HepG2 (cell line): ENCODE data around the gene PSD. TPM values are rescaled to one million over a fixed set of nuclear protein-coding genes. Genes with fewer than 3 reads are reported as not detected.
A peak's percentile ranks its signal among the peaks of the same experiment; 100 is the strongest.

Experiments used
- ARID2 ChIP-seq: sonication (generic); formaldehyde crosslinking; IDR thresholded peaks from 2 replicates; pipeline ENCODE4 v1.8.1; 2022; ENCODE audit warnings: mild to moderate bottlenecking, missing genetic modification reagents, borderline replicate concordance
- FOXK2 ChIP-seq: fragments of 450-650 bp; IDR thresholded peaks from 2 replicates; pipeline ENCODE4 v1.6.1; 2016
- MTF1 ChIP-seq: sonication (generic); formaldehyde crosslinking; IDR thresholded peaks from 2 replicates; pipeline ENCODE4 v1.5.0; 2020; ENCODE audit warnings: missing genetic modification reagents
- NFYB ChIP-seq: sonication (generic); formaldehyde crosslinking; IDR thresholded peaks from 2 replicates; pipeline ENCODE4 v1.4.0; 2020; ENCODE audit warnings: missing genetic modification reagents
- SNAPC2 ChIP-seq: sonication (generic); formaldehyde crosslinking; IDR thresholded peaks from 2 replicates; pipeline ENCODE4 v1.8.1; 2022; ENCODE audit warnings: mild to moderate bottlenecking, missing genetic modification reagents
- SRSF9 ChIP-seq: fragments of 200-400 bp; formaldehyde crosslinking; IDR thresholded peaks from 2 replicates; pipeline ENCODE4 v1.6.1; 2018; ENCODE audit warnings: borderline replicate concordance, mild to moderate bottlenecking, low read depth, low read length; ENCODE audit not compliant: insufficient read depth, poor library complexity, severe bottlenecking
- ZNF251 ChIP-seq: sonication (generic); formaldehyde crosslinking; IDR thresholded peaks from 2 replicates; pipeline ENCODE4 v1.9.0; 2021; ENCODE audit warnings: mild to moderate bottlenecking, missing genetic modification reagents
- ZNF296 ChIP-seq: sonication (generic); formaldehyde crosslinking; conservative IDR thresholded peaks from 2 replicates; pipeline ENCODE4 v1.5.0; 2020; ENCODE audit warnings: mild to moderate bottlenecking, missing genetic modification reagents
- ZNF34 ChIP-seq: sonication (generic); formaldehyde crosslinking; IDR thresholded peaks from 2 replicates; pipeline ENCODE4 v1.4.0; 2020; ENCODE audit warnings: mild to moderate bottlenecking, missing genetic modification reagents, borderline replicate concordance
- ZNF496 ChIP-seq: sonication (generic); formaldehyde crosslinking; IDR thresholded peaks from 2 replicates; pipeline ENCODE4 v1.8.1; 2023; ENCODE audit warnings: mild to moderate bottlenecking, moderate library complexity, missing genetic modification reagents; ENCODE audit not compliant: insufficient replicate concordance
- ZNF652 ChIP-seq: IDR thresholded peaks from 2 replicates; pipeline ENCODE4 v1.6.1; 2016; ENCODE audit warnings: low read depth, borderline replicate concordance
- ZNF7 ChIP-seq: IDR thresholded peaks from 2 replicates; pipeline ENCODE4 v1.6.1; 2016; ENCODE audit warnings: missing biosample characterization, missing genetic modification reagents
- ZNF782 ChIP-seq: sonication (generic); formaldehyde crosslinking; IDR thresholded peaks from 2 replicates; pipeline ENCODE4 v1.4.0; 2020; ENCODE audit warnings: missing genetic modification reagents, mild to moderate bottlenecking, borderline replicate concordance
- ZNF841 ChIP-seq: sonication (generic); formaldehyde crosslinking; IDR thresholded peaks from 2 replicates; pipeline ENCODE4 v1.8.1; 2023; ENCODE audit warnings: missing genetic modification reagents, borderline replicate concordance
- polyA plus RNA-seq, 8 experiments: library from polyadenylated mRNA; depleted of rRNA in 3 of 8; stranded (reverse) in 7 of 8; unstranded in 1 of 8; fragments of >200 nt; fragmentation: Illumina TruSeq in 4 of 8; extraction: Trizol in 4 of 8; gene quantifications; 2 replicates each; pipeline versions ENCODE4 v1.2.1 to v1.2.3, GENCODE V29; 2011 to 2016; ENCODE audit warnings: low read depth in 4 of 8, missing spikeins in 1 of 8, mixed read lengths in 1 of 8; ENCODE audit not compliant: insufficient read depth in 1 of 8
- total RNA-seq, 5 experiments: library from RNA; depleted of rRNA; stranded (reverse); fragments of >200 nt; fragmentation: Illumina TruSeq; extraction: Trizol; gene quantifications; 2 replicates each; pipeline ENCODE4 v1.2.3, GENCODE V29; 2016; ENCODE audit warnings: low read depth in 1 of 5
- TF ChIP-seq, protein P1 (sequence below): IDR thresholded peaks from 2 replicates; pipeline ENCODE4 v1.6.1; 2016; ENCODE audit warnings: mild to moderate bottlenecking
- TF ChIP-seq, protein P2 (sequence below): sonication (generic); formaldehyde crosslinking; conservative IDR thresholded peaks from 2 replicates; pipeline ENCODE4 v1.4.0; 2020; ENCODE audit warnings: missing genetic modification reagents
- TF ChIP-seq, protein P3 (sequence below): sonication (generic); formaldehyde crosslinking; IDR thresholded peaks from 2 replicates; pipeline ENCODE4 v1.8.1; 2022; ENCODE audit warnings: mild to moderate bottlenecking, missing genetic modification reagents
- TF ChIP-seq, protein P4 (sequence below): sonication (generic); formaldehyde crosslinking; IDR thresholded peaks from 2 replicates; pipeline ENCODE4 v1.9.0; 2022; ENCODE audit warnings: missing genetic modification reagents, mild to moderate bottlenecking, borderline replicate concordance
- TF ChIP-seq, protein P5 (sequence below): sonication (generic); formaldehyde crosslinking; IDR thresholded peaks from 2 replicates; pipeline ENCODE4 v1.4.0; 2020; ENCODE audit warnings: missing genetic modification reagents
- TF ChIP-seq, protein P6 (sequence below): IDR thresholded peaks from 2 replicates; pipeline ENCODE4 v1.6.1; 2016; ENCODE audit warnings: missing compliant biosample characterization, missing genetic modification reagents, borderline replicate concordance

Gene PSD
- total and polyA plus RNA-seq, 2 of the 13 experiments (the other 11 are each of a cell fraction or from before 2014, with no cell fraction given), result 0.35 to 0.58 TPM

DNA sequence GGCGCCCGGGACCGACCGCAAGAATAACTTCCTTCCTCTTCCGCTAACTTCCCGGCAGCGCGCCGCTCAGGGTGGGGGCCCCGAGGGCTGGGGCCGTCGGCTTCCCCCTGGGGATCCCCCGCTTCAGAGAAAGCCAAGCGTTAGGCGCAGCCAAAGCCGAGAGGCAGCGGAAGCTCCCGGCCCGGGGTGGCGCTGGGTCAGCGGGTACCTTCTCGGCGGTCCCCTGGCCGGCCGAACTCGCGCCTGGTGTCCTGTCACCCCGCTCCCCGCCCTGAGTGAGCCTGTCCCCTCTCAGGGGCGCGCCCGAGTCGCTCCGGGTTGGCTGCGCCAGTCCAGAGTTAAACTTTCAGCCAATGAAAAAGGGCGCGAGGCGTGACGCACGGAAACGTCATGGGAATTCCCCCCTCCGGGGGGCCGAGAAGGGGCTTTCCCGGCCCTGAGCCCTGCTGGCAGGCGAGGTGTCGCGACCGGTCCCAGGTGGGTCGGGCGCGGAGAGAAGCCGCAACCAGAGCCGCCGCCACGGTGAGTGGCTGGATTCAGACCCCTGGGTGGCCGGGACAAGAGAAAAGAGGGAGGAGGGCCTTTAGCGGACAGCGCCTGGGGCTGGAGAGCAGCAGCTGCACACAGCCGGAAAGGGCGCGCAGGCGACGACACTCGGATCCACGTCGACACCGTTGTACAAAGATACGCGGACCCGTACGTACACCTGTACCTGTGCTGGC is 24.3 kb downstream of the PSD start (continued):
- TF ChIP-seq, protein P1, sequence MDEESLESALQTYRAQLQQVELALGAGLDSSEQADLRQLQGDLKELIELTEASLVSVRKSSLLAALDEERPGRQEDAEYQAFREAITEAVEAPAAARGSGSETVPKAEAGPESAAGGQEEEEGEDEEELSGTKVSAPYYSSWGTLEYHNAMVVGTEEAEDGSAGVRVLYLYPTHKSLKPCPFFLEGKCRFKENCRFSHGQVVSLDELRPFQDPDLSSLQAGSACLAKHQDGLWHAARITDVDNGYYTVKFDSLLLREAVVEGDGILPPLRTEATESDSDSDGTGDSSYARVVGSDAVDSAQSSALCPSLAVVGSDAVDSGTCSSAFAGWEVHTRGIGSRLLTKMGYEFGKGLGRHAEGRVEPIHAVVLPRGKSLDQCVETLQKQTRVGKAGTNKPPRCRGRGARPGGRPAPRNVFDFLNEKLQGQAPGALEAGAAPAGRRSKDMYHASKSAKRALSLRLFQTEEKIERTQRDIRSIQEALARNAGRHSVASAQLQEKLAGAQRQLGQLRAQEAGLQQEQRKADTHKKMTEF (CRISPR knock-in tag), result peak; percentile 88; the same call in 1 of the 2 replicates
- TF ChIP-seq ZNF296 (CRISPR knock-in tag), result peak; percentile 7; the same call in 1 of the 2 replicates
- TF ChIP-seq MTF1, result 0 out of 2 replicates have a peak, but pooled peaks have one; percentile 10
- TF ChIP-seq ZNF7, result no peak
- TF ChIP-seq, protein P2, sequence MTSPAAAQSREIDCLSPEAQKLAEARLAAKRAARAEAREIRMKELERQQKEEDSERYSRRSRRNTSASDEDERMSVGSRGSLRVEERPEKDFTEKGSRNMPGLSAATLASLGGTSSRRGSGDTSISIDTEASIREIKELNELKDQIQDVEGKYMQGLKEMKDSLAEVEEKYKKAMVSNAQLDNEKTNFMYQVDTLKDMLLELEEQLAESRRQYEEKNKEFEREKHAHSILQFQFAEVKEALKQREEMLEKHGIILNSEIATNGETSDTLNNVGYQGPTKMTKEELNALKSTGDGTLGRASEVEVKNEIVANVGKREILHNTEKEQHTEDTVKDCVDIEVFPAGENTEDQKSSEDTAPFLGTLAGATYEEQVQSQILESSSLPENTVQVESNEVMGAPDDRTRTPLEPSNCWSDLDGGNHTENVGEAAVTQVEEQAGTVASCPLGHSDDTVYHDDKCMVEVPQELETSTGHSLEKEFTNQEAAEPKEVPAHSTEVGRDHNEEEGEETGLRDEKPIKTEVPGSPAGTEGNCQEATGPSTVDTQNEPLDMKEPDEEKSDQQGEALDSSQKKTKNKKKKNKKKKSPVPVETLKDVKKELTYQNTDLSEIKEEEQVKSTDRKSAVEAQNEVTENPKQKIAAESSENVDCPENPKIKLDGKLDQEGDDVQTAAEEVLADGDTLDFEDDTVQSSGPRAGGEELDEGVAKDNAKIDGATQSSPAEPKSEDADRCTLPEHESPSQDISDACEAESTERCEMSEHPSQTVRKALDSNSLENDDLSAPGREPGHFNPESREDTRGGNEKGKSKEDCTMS, result no peak
- TF ChIP-seq ARID2 (CRISPR knock-in tag), result no peak
- no peak for TF ChIP-seq ZNF251 (CRISPR knock-in tag)
- TF ChIP-seq, protein P3, sequence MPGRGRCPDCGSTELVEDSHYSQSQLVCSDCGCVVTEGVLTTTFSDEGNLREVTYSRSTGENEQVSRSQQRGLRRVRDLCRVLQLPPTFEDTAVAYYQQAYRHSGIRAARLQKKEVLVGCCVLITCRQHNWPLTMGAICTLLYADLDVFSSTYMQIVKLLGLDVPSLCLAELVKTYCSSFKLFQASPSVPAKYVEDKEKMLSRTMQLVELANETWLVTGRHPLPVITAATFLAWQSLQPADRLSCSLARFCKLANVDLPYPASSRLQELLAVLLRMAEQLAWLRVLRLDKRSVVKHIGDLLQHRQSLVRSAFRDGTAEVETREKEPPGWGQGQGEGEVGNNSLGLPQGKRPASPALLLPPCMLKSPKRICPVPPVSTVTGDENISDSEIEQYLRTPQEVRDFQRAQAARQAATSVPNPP (CRISPR knock-in tag), result peak; percentile 19; the same call in 1 of the 2 replicates
- TF ChIP-seq ZNF841 (CRISPR knock-in tag), result no peak
- TF ChIP-seq, protein P4, sequence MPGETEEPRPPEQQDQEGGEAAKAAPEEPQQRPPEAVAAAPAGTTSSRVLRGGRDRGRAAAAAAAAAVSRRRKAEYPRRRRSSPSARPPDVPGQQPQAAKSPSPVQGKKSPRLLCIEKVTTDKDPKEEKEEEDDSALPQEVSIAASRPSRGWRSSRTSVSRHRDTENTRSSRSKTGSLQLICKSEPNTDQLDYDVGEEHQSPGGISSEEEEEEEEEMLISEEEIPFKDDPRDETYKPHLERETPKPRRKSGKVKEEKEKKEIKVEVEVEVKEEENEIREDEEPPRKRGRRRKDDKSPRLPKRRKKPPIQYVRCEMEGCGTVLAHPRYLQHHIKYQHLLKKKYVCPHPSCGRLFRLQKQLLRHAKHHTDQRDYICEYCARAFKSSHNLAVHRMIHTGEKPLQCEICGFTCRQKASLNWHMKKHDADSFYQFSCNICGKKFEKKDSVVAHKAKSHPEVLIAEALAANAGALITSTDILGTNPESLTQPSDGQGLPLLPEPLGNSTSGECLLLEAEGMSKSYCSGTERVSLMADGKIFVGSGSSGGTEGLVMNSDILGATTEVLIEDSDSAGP (CRISPR knock-in tag), result peak; percentile 66; the same call in 1 of the 2 replicates
- no peak for TF ChIP-seq ZNF496 (CRISPR knock-in tag)
- TF ChIP-seq, protein P5, sequence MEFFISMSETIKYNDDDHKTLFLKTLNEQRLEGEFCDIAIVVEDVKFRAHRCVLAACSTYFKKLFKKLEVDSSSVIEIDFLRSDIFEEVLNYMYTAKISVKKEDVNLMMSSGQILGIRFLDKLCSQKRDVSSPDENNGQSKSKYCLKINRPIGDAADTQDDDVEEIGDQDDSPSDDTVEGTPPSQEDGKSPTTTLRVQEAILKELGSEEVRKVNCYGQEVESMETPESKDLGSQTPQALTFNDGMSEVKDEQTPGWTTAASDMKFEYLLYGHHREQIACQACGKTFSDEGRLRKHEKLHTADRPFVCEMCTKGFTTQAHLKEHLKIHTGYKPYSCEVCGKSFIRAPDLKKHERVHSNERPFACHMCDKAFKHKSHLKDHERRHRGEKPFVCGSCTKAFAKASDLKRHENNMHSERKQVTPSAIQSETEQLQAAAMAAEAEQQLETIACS, result peak; percentile 66
- peak; percentile 43; the same call in 1 of the 2 replicates for TF ChIP-seq ZNF782 (CRISPR knock-in tag)
- no peak for TF ChIP-seq ZNF34 (CRISPR knock-in tag)
- TF ChIP-seq SRSF9, result no peak
- no peak for TF ChIP-seq ZNF652 (CRISPR knock-in tag)
- TF ChIP-seq FOXK2, result no peak
- TF ChIP-seq, protein P6, sequence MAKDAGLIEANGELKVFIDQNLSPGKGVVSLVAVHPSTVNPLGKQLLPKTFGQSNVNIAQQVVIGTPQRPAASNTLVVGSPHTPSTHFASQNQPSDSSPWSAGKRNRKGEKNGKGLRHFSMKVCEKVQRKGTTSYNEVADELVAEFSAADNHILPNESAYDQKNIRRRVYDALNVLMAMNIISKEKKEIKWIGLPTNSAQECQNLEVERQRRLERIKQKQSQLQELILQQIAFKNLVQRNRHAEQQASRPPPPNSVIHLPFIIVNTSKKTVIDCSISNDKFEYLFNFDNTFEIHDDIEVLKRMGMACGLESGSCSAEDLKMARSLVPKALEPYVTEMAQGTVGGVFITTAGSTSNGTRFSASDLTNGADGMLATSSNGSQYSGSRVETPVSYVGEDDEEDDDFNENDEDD (CRISPR knock-in tag), result peak; percentile 29; the same call in 1 of the 2 replicates
- no peak for TF ChIP-seq SNAPC2
- TF ChIP-seq NFYB (CRISPR knock-in tag), result peak; percentile 91
